HEK293 (cell line): ENCODE measurements around the gene ZNF81.

ENCODE experiments used
- CTCF ChIA-PET: fragments of 350-600 bp; formaldehyde crosslinking; extraction: SDS; loops from one replicate; lab custom pipeline; 2021; ENCODE audit warnings: antibody characterized with exemption; lab: Yijun Ruan, JAX
- POLR2A ChIA-PET: fragments of 300-600 bp; formaldehyde crosslinking; extraction: SDS; loops from one replicate; lab custom pipeline; 2020; ENCODE audit warnings: antibody characterized with exemption, inconsistent platforms; lab: Yijun Ruan, JAX
- H3K27ac ChIP-seq: fragments of 200-500 bp; sonication (Bioruptor generic); 2 replicates; pipeline ENCODE4 v1.5.1; 2014; ENCODE audit warnings: low read depth, low read length, control low read depth, inconsistent platforms; ENCODE audit errors: extremely low read depth
- H3K36me3 ChIP-seq, 2 experiments: fragments of 200-500 bp in 1 of 2; sonication (Bioruptor generic) in 1 of 2; 1 replicate in 1 of 2; 2 replicates in 1 of 2; pipeline ENCODE4 v1.5.1; 2014 to 2017; ENCODE audit warnings: inconsistent platforms in 2 of 2, low read length in 2 of 2; ENCODE audit not compliant: control insufficient read depth in 2 of 2, insufficient read depth in 1 of 2
- H3K4me1 ChIP-seq: fragments of 200-500 bp; sonication (Bioruptor generic); 2 replicates; pipeline ENCODE4 v1.5.1; 2014; ENCODE audit warnings: mild to moderate bottlenecking, low read length, inconsistent platforms; ENCODE audit not compliant: control insufficient read depth, insufficient read depth
- H3K4me3 ChIP-seq: 2 replicates; pipeline ENCODE4 v1.5.1; 2011; ENCODE audit warnings: low read depth, mild to moderate bottlenecking, control low read depth, low read length, moderate library complexity
- H3K9me3 ChIP-seq: fragments of 200-500 bp; sonication (Bioruptor generic); 2 replicates; pipeline ENCODE4 v1.5.1; 2014; ENCODE audit warnings: low read depth, low read length, inconsistent platforms; ENCODE audit not compliant: control insufficient read depth, insufficient read depth
- HOXC10 ChIP-seq: sonication (generic); formaldehyde crosslinking; IDR thresholded peaks from 2 replicates; pipeline ENCODE4 v1.8.1; 2023; ENCODE audit warnings: mild to moderate bottlenecking, missing genetic modification reagents
- KLF9 ChIP-seq: fragments of 450-650 bp; formaldehyde crosslinking; IDR thresholded peaks from 2 replicates; pipeline ENCODE4 v1.5.1; 2016; ENCODE audit warnings: missing biosample characterization, missing genetic modification characterization, low read depth
- PATZ1 ChIP-seq: fragments of 450-650 bp; formaldehyde crosslinking; IDR thresholded peaks from 2 replicates; pipeline ENCODE4 v1.5.1; 2016; ENCODE audit warnings: missing biosample characterization, missing genetic modification characterization
- SP2 ChIP-seq: fragments of 450-650 bp; formaldehyde crosslinking; IDR thresholded peaks from 2 replicates; pipeline ENCODE4 v1.5.1; 2016; ENCODE audit warnings: missing biosample characterization, missing genetic modification characterization
- TCF7L2 ChIP-seq: IDR thresholded peaks from 2 replicates; pipeline ENCODE4 v1.6.1; 2011; ENCODE audit warnings: low read depth, mild to moderate bottlenecking, inconsistent platforms, low read length, moderate library complexity, borderline replicate concordance
- YY1 ChIP-seq: fragments of 450-650 bp; formaldehyde crosslinking; IDR thresholded peaks from 2 replicates; pipeline ENCODE4 v1.5.1; 2018; ENCODE audit warnings: missing biosample characterization, missing genetic modification characterization
- YY2 ChIP-seq: fragments of 450-650 bp; formaldehyde crosslinking; IDR thresholded peaks from 2 replicates; pipeline ENCODE4 v1.5.1; 2016; ENCODE audit warnings: missing biosample characterization, missing genetic modification characterization
- ZBTB11 ChIP-seq: fragments of 450-650 bp; formaldehyde crosslinking; conservative IDR thresholded peaks from 2 replicates; pipeline ENCODE4 v1.5.1; 2016; ENCODE audit warnings: low read depth, missing biosample characterization, missing genetic modification characterization
- ZEB2 ChIP-seq: fragments of 450-650 bp; formaldehyde crosslinking; IDR thresholded peaks from 2 replicates; pipeline ENCODE4 v1.5.1; 2016; ENCODE audit warnings: missing biosample characterization, missing genetic modification characterization
- ZNF112 ChIP-seq: fragments of 450-650 bp; formaldehyde crosslinking; IDR thresholded peaks from 2 replicates; pipeline ENCODE4 v1.5.0; 2017; ENCODE audit warnings: missing biosample characterization, missing genetic modification characterization
- ZNF561 ChIP-seq: fragments of 450-650 bp; IDR thresholded peaks from 2 replicates; pipeline ENCODE4 v1.5.1; 2018; ENCODE audit warnings: missing biosample characterization, missing genetic modification characterization, borderline replicate concordance
- ZNF626 ChIP-seq: fragments of 450-650 bp; sonication (Bioruptor Pico); formaldehyde crosslinking; IDR thresholded peaks from 2 replicates; pipeline ENCODE4 v1.5.1; 2018; ENCODE audit warnings: missing biosample characterization, missing genetic modification characterization, inconsistent platforms
- ZNF776 ChIP-seq: fragments of 450-650 bp; formaldehyde crosslinking; IDR thresholded peaks from 2 replicates; pipeline ENCODE4 v1.5.0; 2017; ENCODE audit warnings: missing biosample characterization, missing genetic modification characterization, borderline replicate concordance
- ZXDB ChIP-seq: fragments of 450-650 bp; formaldehyde crosslinking; IDR thresholded peaks from 2 replicates; pipeline ENCODE4 v1.5.1; 2016; ENCODE audit warnings: missing biosample characterization, missing genetic modification characterization
- TF ChIP-seq, protein P1 (sequence below): fragments of 450-650 bp; formaldehyde crosslinking; optimal IDR thresholded peaks from 2 replicates; pipeline ENCODE3; 2016; ENCODE audit warnings: missing biosample characterization, mild to moderate bottlenecking, missing genetic modification characterization
- TF ChIP-seq, protein P2 (sequence below): fragments of 450-650 bp; formaldehyde crosslinking; IDR thresholded peaks from 2 replicates; pipeline ENCODE4 v1.5.1; 2016; ENCODE audit warnings: missing biosample characterization, missing genetic modification characterization
- TF ChIP-seq, protein P3 (sequence below): fragments of 450-650 bp; formaldehyde crosslinking; IDR thresholded peaks from 2 replicates; pipeline ENCODE4 v1.5.1; 2016; ENCODE audit warnings: missing biosample characterization, missing genetic modification characterization
- TF ChIP-seq, protein P4 (sequence below): fragments of 450-650 bp; formaldehyde crosslinking; IDR thresholded peaks from 2 replicates; pipeline ENCODE4 v1.5.1; 2016; ENCODE audit warnings: missing biosample characterization, missing genetic modification characterization
- TF ChIP-seq, protein P5 (sequence below): fragments of 450-650 bp; formaldehyde crosslinking; IDR thresholded peaks from 2 replicates; pipeline ENCODE4 v1.5.1; 2016; ENCODE audit warnings: missing biosample characterization, missing genetic modification characterization

Gene ZNF81

GRCh38 chrX:47836164-47837072, at the start of gene ZNF81:
Gene ZNF81, plus strand, starts transcription at chrX:47836902. Its CDS starts 9,366 bp downstream, at chrX:47846268.
- ChIA-PET CTCF (interaction anchor here (1.1 to 3.2 kb wide), 2 partner anchors 16 to 190 kb away, joined by 4 to 15 read pairs; no protein-coding TSS in a partner anchor), POLR2A (interaction anchor here (0.6 to 1.3 kb wide), 3 partner anchors 29 to 1437 kb away, joined by 3 read pairs; no protein-coding TSS in a partner anchor)
- Histone ChIP-seq H3K27ac (no peak within 1 kb of the TSS), H3K4me3 (peak within 1 kb of the TSS; percentile 69), H3K4me1 (no peaks in the 10 kb centered on the region), H3K36me3 (no peaks in the 10 kb centered on the region), H3K9me3 (no peaks in the 10 kb centered on the region)
- TF ChIP-seq, protein P1, sequence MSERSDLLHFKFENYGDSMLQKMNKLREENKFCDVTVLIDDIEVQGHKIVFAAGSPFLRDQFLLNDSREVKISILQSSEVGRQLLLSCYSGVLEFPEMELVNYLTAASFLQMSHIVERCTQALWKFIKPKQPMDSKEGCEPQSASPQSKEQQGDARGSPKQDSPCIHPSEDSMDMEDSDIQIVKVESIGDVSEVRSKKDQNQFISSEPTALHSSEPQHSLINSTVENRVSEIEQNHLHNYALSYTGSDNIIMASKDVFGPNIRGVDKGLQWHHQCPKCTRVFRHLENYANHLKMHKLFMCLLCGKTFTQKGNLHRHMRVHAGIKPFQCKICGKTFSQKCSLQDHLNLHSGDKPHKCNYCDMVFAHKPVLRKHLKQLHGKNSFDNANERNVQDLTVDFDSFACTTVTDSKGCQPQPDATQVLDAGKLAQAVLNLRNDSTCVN = peak; percentile 29
- peak; percentile 73 for TF ChIP-seq SP2
- peak; percentile 99 for TF ChIP-seq YY2 (tag by site-specific recombination)
- TF ChIP-seq ZXDB (tag by site-specific recombination) = peak; percentile 55
- TF ChIP-seq YY1 (tag by site-specific recombination) = peak; percentile 99
- TF ChIP-seq TCF7L2 = peak; percentile 51; the same call in 1 of the 2 replicates
- TF ChIP-seq, protein P2, sequence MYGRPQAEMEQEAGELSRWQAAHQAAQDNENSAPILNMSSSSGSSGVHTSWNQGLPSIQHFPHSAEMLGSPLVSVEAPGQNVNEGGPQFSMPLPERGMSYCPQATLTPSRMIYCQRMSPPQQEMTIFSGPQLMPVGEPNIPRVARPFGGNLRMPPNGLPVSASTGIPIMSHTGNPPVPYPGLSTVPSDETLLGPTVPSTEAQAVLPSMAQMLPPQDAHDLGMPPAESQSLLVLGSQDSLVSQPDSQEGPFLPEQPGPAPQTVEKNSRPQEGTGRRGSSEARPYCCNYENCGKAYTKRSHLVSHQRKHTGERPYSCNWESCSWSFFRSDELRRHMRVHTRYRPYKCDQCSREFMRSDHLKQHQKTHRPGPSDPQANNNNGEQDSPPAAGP (tag by site-specific recombination) = peak; percentile 27; the same call in 1 of the 2 replicates
- TF ChIP-seq PATZ1 (tag by site-specific recombination) = no peak
- peak; percentile 49; the same call in 1 of the 2 replicates for TF ChIP-seq ZEB2 (tag by site-specific recombination)
- TF ChIP-seq ZBTB11 (tag by site-specific recombination) = peak; percentile 83
- TF ChIP-seq, protein P3, sequence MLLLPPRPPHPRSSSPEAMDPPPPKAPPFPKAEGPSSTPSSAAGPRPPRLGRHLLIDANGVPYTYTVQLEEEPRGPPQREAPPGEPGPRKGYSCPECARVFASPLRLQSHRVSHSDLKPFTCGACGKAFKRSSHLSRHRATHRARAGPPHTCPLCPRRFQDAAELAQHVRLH = peak; percentile 99
- TF ChIP-seq, protein P4, sequence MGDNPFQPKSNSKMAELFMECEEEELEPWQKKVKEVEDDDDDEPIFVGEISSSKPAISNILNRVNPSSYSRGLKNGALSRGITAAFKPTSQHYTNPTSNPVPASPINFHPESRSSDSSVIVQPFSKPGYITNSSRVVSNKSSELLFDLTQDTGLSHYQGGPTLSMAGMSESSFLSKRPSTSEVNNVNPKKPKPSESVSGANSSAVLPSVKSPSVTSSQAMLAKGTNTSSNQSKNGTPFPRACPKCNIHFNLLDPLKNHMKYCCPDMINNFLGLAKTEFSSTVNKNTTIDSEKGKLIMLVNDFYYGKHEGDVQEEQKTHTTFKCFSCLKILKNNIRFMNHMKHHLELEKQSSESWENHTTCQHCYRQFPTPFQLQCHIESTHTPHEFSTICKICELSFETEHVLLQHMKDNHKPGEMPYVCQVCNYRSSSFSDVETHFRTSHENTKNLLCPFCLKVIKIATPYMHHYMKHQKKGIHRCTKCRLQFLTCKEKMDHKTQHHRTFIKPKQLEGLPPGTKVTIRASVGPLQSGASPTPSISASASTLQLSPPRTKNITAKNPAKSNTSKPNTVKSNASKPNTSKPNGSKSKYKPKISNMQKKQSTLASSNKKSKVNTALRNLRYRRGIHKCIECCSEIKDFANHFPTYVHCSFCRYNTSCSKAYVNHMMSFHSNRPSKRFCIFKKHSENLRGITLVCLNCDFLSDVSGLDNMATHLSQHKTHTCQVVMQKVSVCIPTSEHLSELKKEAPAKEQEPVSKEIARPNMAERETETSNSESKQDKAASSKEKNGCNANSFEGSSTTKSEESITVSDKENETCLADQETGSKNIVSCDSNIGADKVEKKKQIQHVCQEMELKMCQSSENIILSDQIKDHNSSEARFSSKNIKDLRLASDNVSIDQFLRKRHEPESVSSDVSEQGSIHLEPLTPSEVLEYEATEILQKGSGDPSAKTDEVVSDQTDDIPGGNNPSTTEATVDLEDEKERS (tag by site-specific recombination) = 0 out of 2 replicates have a peak, but pooled peaks have one; percentile 22
- TF ChIP-seq KLF9 = peak; percentile 66; the same call in 1 of the 2 replicates
- TF ChIP-seq HOXC10 = no peak
- no peak for TF ChIP-seq ZNF626 (tag by site-specific recombination)
- TF ChIP-seq, protein P5, sequence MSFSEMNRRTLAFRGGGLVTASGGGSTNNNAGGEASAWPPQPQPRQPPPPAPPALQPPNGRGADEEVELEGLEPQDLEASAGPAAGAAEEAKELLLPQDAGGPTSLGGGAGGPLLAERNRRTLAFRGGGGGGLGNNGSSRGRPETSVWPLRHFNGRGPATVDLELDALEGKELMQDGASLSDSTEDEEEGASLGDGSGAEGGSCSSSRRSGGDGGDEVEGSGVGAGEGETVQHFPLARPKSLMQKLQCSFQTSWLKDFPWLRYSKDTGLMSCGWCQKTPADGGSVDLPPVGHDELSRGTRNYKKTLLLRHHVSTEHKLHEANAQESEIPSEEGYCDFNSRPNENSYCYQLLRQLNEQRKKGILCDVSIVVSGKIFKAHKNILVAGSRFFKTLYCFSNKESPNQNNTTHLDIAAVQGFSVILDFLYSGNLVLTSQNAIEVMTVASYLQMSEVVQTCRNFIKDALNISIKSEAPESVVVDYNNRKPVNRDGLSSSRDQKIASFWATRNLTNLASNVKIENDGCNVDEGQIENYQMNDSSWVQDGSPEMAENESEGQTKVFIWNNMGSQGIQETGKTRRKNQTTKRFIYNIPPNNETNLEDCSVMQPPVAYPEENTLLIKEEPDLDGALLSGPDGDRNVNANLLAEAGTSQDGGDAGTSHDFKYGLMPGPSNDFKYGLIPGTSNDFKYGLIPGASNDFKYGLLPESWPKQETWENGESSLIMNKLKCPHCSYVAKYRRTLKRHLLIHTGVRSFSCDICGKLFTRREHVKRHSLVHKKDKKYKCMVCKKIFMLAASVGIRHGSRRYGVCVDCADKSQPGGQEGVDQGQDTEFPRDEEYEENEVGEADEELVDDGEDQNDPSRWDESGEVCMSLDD (tag by site-specific recombination) = peak; percentile 95
- TF ChIP-seq ZNF112 (tag by site-specific recombination) = no peak
- no peak for TF ChIP-seq ZNF561 (tag by site-specific recombination)
- TF ChIP-seq ZNF776 (tag by site-specific recombination) = no peak
